ENCODE measurements around the gene HSD17B3. TPM values are rescaled to one million over a fixed set of nuclear protein-coding genes. Genes with fewer than 3 reads are reported as not detected.

Gene HSD17B3
- total RNA-seq, 1 donor from 2014 or later = not detected

GRCh38 chr9:96274939-96275338, 27.0 kb downstream of the HSD17B3 start:
- H3K27ac Mint-ChIP-seq = no peak overlapping the region
- TF ChIP-seq EZH2 (IDR thresholded peaks at IDR 0.05) (no peak), CTCF (IDR thresholded peaks at IDR 0.05) (no peak), EZH2phosphoT487 (IDR thresholded peaks at IDR 0.05) (no peak)
- H3K4me2 ChIP-seq = no peak overlapping the region
- no peak overlapping the region for H3K4me3 ChIP-seq
- H3K9me3 Mint-ChIP-seq = peaks cover 25% of the 10 kb centered on the region
- no peaks in the 10 kb centered on the region for H3K36me3 Mint-ChIP-seq
- H3K36me3 ChIP-seq = no peaks in the 10 kb centered on the region
- H3F3A ChIP-seq (ENCODE audit: low read depth) = no peaks in the 10 kb centered on the region
- no peaks in the 10 kb centered on the region for H3K27me3 ChIP-seq
- no peak for DNase-seq (ENCODE audit: low spot score)
- no peak overlapping the region for H3K27ac ChIP-seq
- no peak overlapping the region for H3K9ac ChIP-seq
- peaks cover 4% of the 10 kb centered on the region for H3K9me3 ChIP-seq (ENCODE audit: low read depth)
- H2AFZ ChIP-seq (replicated peaks) = no peak overlapping the region
- no peaks in the 10 kb centered on the region for H3K4me1 ChIP-seq
- no peaks in the 10 kb centered on the region for H3K4me1 Mint-ChIP-seq
- no peaks in the 10 kb centered on the region for H3K27me3 Mint-ChIP-seq (ENCODE audit: insufficient read depth, low read depth)
- no peak overlapping the region for H3K4me3 Mint-ChIP-seq
- H4K20me1 ChIP-seq (ENCODE audit: low read depth) = no peaks in the 10 kb centered on the region
- H3K79me2 ChIP-seq (ENCODE audit: low read depth) = no peaks in the 10 kb centered on the region

- DNase-seq (ENCODE audit: low spot score) = no peak
- no peak overlapping the region for H3K4me3 Mint-ChIP-seq
- no peaks in the 10 kb centered on the region for H3K36me3 ChIP-seq
- H3K4me2 ChIP-seq = no peak overlapping the region
- H3K4me1 ChIP-seq = no peaks in the 10 kb centered on the region
- H3K9ac ChIP-seq = no peak overlapping the region
- H3K27ac ChIP-seq = no peak overlapping the region
- H4K20me1 ChIP-seq (ENCODE audit: low read depth) = no peaks in the 10 kb centered on the region
- H3K9me3 Mint-ChIP-seq = peaks cover 15% of the 10 kb centered on the region
- peaks cover 4% of the 10 kb centered on the region for H3K9me3 ChIP-seq (ENCODE audit: low read depth)
- H3K4me3 ChIP-seq = no peak overlapping the region
- no peaks in the 10 kb centered on the region for H3K4me1 Mint-ChIP-seq
- no peak overlapping the region for H3K27ac Mint-ChIP-seq
- no peaks in the 10 kb centered on the region for H3K36me3 Mint-ChIP-seq
- no peaks in the 10 kb centered on the region for H3F3A ChIP-seq (ENCODE audit: low read depth)
- H2AFZ ChIP-seq (replicated peaks) = no peak overlapping the region
- no peaks in the 10 kb centered on the region for H3K27me3 Mint-ChIP-seq (ENCODE audit: insufficient read depth, low read depth)
- TF ChIP-seq EZH2phosphoT487 (IDR thresholded peaks at IDR 0.05) (no peak), EZH2 (IDR thresholded peaks at IDR 0.05) (no peak), CTCF (IDR thresholded peaks at IDR 0.05) (no peak)
- no peaks in the 10 kb centered on the region for H3K27me3 ChIP-seq
- H3K79me2 ChIP-seq (ENCODE audit: low read depth) = no peaks in the 10 kb centered on the region
These were observed 31.7 kb downstream of the HSD17B3 start for GRCh38 chr9:96270236-96270744.

- H3K27ac Mint-ChIP-seq = no peak overlapping the region
- no peak overlapping the region for H3K4me3 ChIP-seq
These were observed 43.0 kb downstream of the HSD17B3 start for GRCh38 chr9:96258967-96259366.

More at GRCh38 chr9:96258967-96259366, 43.0 kb downstream of the HSD17B3 start:
- H3K4me3 Mint-ChIP-seq = no peak overlapping the region
- H2AFZ ChIP-seq (replicated peaks) = no peak overlapping the region
- H3K36me3 Mint-ChIP-seq = no peaks in the 10 kb centered on the region
- no peaks in the 10 kb centered on the region for H3K79me2 ChIP-seq (ENCODE audit: low read depth)
- no peaks in the 10 kb centered on the region for H3K27me3 ChIP-seq
- no peak for TF ChIP-seq EZH2phosphoT487 (IDR thresholded peaks at IDR 0.05)
- no peak for TF ChIP-seq CTCF (IDR thresholded peaks at IDR 0.05)
- TF ChIP-seq EZH2 (IDR thresholded peaks at IDR 0.05) = no peak
- H3K27ac ChIP-seq = no peak overlapping the region
- H3K4me2 ChIP-seq = no peak overlapping the region
- H4K20me1 ChIP-seq (ENCODE audit: low read depth) = no peaks in the 10 kb centered on the region
- no peaks in the 10 kb centered on the region for H3K36me3 ChIP-seq
- no peaks in the 10 kb centered on the region for H3K27me3 Mint-ChIP-seq (ENCODE audit: insufficient read depth, low read depth)
- peaks cover 5% of the 10 kb centered on the region for H3K4me1 ChIP-seq
- no peak overlapping the region for H3K9ac ChIP-seq
- no peaks in the 10 kb centered on the region for H3K9me3 Mint-ChIP-seq
- peaks cover 5% of the 10 kb centered on the region for H3K4me1 Mint-ChIP-seq
- H3F3A ChIP-seq (ENCODE audit: low read depth) = no peaks in the 10 kb centered on the region
- no peak for DNase-seq (ENCODE audit: low spot score)
- H3K9me3 ChIP-seq (ENCODE audit: low read depth) = no peaks in the 10 kb centered on the region
